Breast epithelium (tissue), 4 donors: ENCODE measurements around the gene MYLK3. TPM values are rescaled to one million over a fixed set of nuclear protein-coding genes. Genes with fewer than 3 reads are reported as not detected.

Source experiments
- DNase-seq, 2 donors: peaks; one replicate each; pipeline ENCODE4 v3.0.0-alpha.2; 2019; ENCODE audit warnings: low spot score in 2 of 2
- H3K27ac ChIP-seq, 2 donors: fragments of 200-600 bp; sonication (generic) in 1 of 2; one replicate each; pipeline ENCODE4 v1.5.1; 2016 to 2019; ENCODE audit warnings: mild to moderate bottlenecking in 1 of 2
- H3K27me3 ChIP-seq, 2 donors: fragments of 200-600 bp; sonication (generic) in 1 of 2; one replicate each; pipeline versions ENCODE4 v1.5.1 to v1.6.0; 2017 to 2019; ENCODE audit warnings: control low read depth in 1 of 2, mild to moderate bottlenecking in 1 of 2
- H3K36me3 ChIP-seq: fragments of 200-600 bp; one replicate; pipeline ENCODE4 v1.5.1; 2019
- H3K4me1 ChIP-seq, 2 donors: fragments of 200-600 bp; sonication (generic); one replicate each; pipeline ENCODE4 v1.5.1; 2016 to 2019; ENCODE audit warnings: control low read depth in 1 of 2
- H3K4me3 ChIP-seq, 3 donors: fragments of 200-600 bp; sonication (generic); 1 replicate in 2 of 3; 2 replicates in 1 of 3; pipeline ENCODE4 v1.5.1; 2016 to 2019; ENCODE audit warnings: mild to moderate bottlenecking in 3 of 3, moderate library complexity in 2 of 3
- H3K9me3 ChIP-seq, 2 donors: fragments of 200-600 bp; sonication (generic) in 1 of 2; one replicate each; pipeline ENCODE4 v1.5.1; 2016 to 2019; ENCODE audit warnings: control low read depth in 1 of 2
- CTCF ChIP-seq, 3 donors: fragments of 450-650 bp; IDR thresholded peaks; one replicate each; pipeline ENCODE4 v1.5.1; 2016 to 2017; ENCODE audit warnings: antibody characterized with exemption in 3 of 3, mild to moderate bottlenecking in 3 of 3, moderate library complexity in 3 of 3
- POLR2A ChIP-seq: fragments of 450-650 bp; IDR thresholded peaks from one replicate; pipeline ENCODE4 v1.6.1; 2016; ENCODE audit warnings: antibody characterized with exemption, mild to moderate bottlenecking, moderate library complexity
- POLR2AphosphoS5 ChIP-seq, 3 donors: sonication (generic); formaldehyde crosslinking; IDR thresholded peaks; one replicate each; pipeline ENCODE4 v1.6.1; 2017; ENCODE audit warnings: antibody characterized with exemption in 3 of 3
- intact Hi-C: fragments of 100-400 bp; cut with DNase I; formaldehyde crosslinking; loops from one replicate; pipeline ENCODE4 v1.15.1; 2023; ENCODE audit warnings: low total_unique reads
- total RNA-seq, 3 donors: library from RNA; depleted of rRNA; stranded (reverse); fragments of >200 nt; gene quantifications; one replicate each; pipeline ENCODE4 v1.1.0, GENCODE V29; 2016

The MYLK3 gene
- total RNA-seq, 3 donors from 2014 or later, result 0.48 to 0.59 TPM; not detected in 1

GRCh38 chr16:46658925-46659324, 89.2 kb downstream of the MYLK3 start:
- Histone ChIP-seq H3K4me1 (no peaks in the 10 kb centered on the region), H3K27ac (no peak overlapping the region), H3K4me3 (no peak overlapping the region), H3K27me3 (no peaks in the 10 kb centered on the region), H3K9me3 (no peaks in the 10 kb centered on the region), H3K36me3 (peaks cover 5% of the 10 kb centered on the region)
- TF ChIP-seq POLR2AphosphoS5 (IDR thresholded peaks at IDR 0.05) (no peak), POLR2A (no peak), CTCF (IDR thresholded peaks at IDR 0.05) (no peak)
- no peak for DNase-seq
- intact Hi-C loops, result no loop called here

Other genes with a start within 250 kb of the MYLK3 start
- under 1 TPM; 0.33 to 0.96 (median 0.44) TPM for gene SHCBP1, start 127.0 kb downstream of the MYLK3 start, total RNA-seq
- 100 to 1,000 TPM in 1 of 3 donors, 10 to 100 TPM in 2; 56.0 to 117 (median 66.9) TPM for gene VPS35, start 59.2 kb downstream of the MYLK3 start, total RNA-seq
- gene ORC6, start 58.7 kb downstream of the MYLK3 start, total RNA-seq, result 1 to 10 TPM in 1 of 3 donors, under 1 TPM in 2; 0.66 to 1.3 (median 0.80) TPM
- gene C16orf87, start 82.8 kb upstream of the MYLK3 start, total RNA-seq, result 1 to 10 TPM; 3.6 to 7.6 (median 5.9) TPM
- 10 to 100 TPM; 17.4 to 56.2 (median 21.7) TPM for gene GPT2, start 136.0 kb upstream of the MYLK3 start, total RNA-seq
- 10 to 100 TPM; 44.6 to 65.3 (median 51.2) TPM for gene DNAJA2, start 225.3 kb upstream of the MYLK3 start, total RNA-seq